GM21526 (cell line): ENCODE results near the gene ZDHHC16.
"Not testable (repeated sequence)": the region's sequence is repeated elsewhere in the genome, so short reads cannot be mapped to it uniquely, and the experiment has no call there.

Experiments used
- ATAC-seq: cut with Tn5 transposase; IDR thresholded peaks from one replicate; pipeline ENCODE4 v1.9.1; 2021; ENCODE audit warnings: moderate library complexity; ENCODE audit not compliant: unreplicated experiment, low FRiP score

The ZDHHC16 gene

DNA sequence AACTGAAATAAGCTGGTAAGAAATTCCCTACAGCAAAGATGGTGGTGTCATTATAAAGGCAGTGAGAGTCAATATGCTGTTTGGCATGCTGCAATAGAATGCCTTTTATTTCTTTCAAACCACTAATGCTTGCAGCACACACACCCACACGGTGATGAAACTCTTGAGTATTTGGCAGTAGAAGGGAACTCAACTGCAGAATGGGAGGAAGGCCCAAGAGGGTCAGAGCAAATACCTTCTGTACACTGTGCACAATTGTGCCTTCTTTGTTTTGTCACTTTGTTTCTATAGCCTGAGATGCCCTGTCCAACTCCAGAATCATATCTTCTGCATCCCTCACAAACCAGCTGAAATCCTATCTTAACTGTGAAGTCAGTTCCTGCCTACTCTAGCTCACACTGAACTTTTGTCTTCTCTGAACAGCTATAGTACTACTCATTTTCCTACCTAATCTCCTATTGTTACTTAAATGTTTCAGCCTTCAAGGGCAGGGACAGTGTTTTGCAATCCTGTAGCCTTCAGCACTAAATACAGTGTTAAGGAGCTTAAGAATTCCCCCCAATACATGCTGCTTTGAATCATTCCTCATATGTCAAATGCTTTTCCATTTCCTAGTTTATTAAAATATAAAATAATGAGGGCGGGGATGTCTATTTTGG is 30.1 kb downstream of the ZDHHC16 start:
- no peak for ATAC-seq

DNA sequence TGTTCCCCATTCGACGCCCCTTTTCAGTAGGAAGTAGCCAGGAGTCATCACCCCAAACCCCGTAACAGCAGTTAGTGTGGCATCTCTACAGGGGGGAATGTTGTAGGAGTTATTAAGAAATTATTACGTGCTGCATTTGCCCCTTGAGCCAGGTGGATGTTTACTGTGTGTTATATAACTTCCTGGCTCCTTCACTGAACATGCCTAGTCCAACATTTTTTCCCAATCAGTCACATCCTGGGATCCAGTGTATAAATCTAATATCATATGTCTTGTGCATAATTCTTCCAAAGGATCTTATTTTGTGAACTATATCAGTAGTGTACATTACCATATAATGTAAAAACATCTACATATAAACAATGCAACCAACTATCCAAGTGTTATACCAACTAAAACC is 33.4 kb downstream of the ZDHHC16 start:
- not testable (repeated sequence) for ATAC-seq

DNA sequence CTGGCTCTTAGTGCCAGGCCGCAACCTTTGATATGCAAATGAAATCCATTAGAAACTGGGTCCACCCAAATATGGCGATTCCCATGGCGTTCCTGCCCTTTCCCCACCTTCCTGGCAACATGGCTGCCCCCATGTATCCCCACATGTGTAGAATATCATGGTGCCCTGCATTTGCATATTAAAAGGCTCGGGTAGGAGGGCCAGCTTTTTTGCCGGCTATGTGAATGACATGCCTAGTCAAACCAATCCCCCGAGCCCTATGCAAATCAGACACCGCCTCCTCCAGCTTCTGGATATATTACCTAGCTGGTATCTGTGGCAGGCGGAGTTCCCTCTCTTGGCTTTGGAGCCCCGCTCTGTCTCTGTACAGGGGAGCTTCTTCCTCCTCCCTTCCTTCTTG is 34.0 kb downstream of the ZDHHC16 start:
- ATAC-seq, result no peak

DNA sequence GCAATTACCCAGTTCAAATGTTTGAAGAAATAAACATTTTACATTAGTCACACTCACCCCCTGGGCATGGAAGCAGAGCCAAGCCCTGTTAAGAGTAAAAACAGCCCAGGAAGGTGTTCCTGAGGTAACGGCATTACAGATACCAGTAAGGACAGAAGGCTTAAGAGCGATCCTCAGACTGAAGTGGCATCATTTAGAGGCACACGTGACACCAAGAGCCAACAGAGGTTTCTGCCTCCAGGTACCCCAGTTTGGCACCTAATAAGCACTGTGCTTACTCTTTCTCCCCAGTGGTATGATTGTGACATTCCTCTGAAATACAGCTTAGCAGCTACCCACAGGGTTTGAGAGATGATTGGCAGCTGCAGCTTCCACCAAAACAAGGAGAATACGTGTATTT is 35.1 kb downstream of the ZDHHC16 start:
- ATAC-seq, result no peak

DNA sequence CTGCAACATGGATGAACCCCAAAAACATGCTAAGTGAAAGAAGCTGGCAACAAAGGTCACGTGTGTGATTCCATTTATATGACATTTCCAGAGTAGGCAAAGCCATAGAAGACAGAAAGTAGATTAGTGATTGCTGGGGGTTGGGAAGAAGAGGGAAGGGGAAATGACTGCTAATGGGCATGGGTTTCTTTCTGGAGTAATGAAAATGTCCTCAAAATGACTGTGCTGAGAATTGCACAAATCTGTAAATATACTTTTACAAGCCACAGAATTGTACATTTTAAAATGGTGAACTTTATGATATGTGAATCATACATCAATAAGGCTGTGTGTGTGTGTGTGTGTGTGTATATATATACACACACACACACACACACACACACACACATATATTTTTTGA is 36.4 kb downstream of the ZDHHC16 start:
- no peak for ATAC-seq

DNA sequence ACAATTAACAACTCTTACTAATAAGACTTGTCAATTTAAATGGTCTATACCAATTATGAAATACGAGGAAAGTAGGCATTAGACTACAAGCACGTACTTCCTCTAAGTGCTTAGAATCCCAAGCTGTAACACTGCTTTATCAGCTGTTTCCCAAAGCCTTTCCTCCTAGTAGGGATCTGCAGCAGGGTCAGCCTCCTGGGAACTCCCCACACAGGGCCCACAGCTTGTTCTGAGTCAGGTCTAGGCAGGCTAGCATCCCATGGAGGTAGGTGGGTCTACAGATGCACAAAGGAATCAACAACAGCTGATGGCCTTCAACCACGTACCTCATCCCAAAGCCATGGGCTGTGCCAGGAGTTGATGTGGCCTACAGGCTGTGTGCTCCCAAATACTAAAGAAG is 37.5 kb downstream of the ZDHHC16 start:
- ATAC-seq, result no peak

DNA sequence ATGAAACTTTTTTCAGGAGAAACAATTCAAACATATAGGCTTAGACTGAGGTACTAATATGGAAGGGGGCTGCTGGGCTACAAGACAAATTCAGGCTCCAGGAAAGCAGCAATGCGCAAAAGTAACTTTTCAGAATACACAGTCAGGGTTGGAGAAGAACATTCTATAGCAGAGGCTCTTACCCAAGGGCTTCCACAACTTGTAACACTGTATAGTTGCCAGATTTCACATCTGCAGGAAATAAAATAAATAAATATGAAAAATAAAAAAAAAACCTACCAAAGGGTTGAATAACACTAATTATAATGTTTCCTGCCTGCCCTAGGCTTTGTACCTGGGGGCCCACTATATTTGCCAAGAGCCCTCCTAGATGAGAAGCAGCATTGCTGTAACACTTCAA is 37.9 kb downstream of the ZDHHC16 start:
- ATAC-seq, result no peak

DNA sequence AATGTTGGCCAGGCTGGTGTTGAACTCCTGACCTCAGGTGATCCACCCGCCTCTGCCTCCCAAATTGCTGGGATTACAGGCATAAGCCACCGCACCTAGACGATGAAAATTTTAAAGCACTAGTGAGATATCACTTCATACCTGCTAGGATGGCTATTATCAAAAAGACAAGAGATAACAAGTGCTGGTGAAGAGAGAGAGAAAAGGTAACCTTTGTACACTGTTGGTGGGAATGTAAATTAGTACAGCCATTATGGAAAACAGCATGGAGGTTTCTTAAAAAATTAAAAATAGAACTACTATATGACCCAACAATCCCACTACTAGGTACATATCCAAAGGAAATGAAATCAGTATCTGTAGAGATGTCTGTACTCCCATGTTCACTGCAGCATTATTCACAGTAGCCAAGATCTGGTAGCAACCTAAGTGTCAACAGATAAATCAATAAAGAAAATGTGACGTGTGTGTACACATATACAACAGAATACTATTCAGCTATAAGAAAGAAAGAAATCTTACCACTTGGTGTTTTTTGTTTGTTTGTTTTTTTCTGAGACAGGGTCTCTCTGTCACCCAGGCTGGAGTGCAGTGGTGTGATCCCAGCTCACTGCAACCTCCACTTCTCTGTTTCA is 39.8 kb downstream of the ZDHHC16 start:
- ATAC-seq, result no peak

DNA sequence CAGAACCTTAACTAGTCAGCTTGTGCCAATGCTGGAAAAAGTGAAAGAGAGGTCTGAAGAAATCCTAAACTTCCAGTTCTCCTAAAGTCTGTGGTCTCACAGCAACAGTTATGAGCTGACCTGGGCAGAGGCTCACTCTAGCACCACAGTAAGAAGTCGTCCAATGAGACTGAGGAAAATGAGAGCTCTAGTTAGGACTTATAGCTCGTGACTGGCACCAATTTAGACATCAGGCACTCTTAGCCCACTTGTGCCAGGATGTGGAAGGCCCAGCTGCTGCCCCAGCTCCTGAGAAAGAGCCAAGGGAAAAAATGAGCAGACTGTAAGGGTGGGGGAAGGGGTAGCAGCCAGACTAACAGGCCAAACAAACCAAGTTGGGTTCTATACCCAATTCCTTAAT is 44.6 kb downstream of the ZDHHC16 start:
- ATAC-seq, result no peak

DNA sequence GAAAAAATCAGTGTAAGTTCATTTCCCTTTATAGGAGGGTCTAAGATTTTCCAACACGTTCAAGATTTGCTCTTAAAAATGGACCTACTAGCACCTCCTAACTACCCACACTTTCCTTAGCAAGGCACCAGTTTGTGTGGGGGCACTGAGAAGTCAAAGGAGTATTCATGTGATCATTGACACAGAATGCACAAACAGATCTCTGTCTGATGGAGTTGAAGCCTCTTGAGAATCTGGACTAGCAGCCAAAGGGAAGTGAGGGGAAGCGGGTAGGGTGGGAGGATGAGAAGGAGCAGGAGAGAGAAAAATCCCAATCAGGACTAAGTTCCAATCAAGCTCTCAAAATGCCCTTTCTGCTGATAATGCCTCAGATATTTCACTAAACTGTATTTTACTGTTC is 48.2 kb downstream of the ZDHHC16 start:
- ATAC-seq, result no peak

DNA sequence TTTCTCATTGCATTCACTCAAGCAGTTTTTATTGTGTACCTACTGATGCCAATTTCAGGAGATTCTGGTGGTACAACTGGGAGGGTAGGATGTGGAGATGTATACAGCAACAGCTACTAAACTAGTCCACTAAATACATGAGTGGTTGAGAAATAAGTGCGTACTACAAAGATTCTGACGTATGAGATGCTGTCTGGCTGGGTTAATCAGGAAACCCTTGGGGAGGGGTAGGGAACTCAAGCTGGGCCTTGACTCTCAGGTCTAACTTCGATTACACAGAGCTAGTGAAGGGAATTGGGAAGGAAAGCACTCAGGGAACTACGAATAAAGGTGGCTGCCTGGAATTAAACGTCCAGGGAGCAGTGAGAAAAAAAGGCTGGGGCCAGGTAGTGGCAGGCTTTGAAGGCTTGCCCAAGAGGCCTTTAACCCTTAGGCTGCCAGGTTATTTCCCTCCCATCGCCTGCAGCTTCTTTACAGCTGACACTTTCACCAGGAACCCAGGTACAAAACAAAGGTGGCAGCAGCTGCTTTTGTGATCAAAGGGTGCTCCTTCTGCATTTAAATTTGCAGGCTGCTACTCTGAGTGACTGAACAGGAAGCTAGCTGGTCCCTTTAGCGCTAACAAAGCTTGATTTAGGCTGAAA is 49.0 kb downstream of the ZDHHC16 start:
- ATAC-seq, result no peak

DNA sequence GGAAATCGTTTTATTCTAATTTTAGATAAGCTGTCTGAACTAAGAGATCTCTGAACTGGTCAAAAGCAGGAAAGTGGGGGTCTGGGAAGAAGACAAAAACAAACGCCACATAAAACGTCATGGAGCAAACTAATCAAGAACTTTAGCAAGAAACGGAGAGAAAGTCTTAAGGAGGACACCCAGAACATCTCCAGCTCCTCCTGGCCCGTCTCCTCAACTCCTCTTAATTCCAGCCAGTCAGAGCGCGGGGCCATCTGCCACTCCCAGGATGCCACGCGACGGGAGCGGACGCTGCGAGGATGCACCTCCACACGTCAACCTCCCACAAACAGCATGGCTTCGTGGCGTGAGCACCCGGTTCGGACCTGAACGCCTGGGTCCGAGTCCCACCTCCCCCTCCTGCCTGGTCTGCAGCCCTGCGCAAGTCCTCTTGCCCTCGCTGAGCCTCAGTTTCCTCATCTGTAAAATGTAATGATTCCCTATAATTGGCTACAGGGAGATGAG is 51.6 kb downstream of the ZDHHC16 start:
- no peak for ATAC-seq

DNA sequence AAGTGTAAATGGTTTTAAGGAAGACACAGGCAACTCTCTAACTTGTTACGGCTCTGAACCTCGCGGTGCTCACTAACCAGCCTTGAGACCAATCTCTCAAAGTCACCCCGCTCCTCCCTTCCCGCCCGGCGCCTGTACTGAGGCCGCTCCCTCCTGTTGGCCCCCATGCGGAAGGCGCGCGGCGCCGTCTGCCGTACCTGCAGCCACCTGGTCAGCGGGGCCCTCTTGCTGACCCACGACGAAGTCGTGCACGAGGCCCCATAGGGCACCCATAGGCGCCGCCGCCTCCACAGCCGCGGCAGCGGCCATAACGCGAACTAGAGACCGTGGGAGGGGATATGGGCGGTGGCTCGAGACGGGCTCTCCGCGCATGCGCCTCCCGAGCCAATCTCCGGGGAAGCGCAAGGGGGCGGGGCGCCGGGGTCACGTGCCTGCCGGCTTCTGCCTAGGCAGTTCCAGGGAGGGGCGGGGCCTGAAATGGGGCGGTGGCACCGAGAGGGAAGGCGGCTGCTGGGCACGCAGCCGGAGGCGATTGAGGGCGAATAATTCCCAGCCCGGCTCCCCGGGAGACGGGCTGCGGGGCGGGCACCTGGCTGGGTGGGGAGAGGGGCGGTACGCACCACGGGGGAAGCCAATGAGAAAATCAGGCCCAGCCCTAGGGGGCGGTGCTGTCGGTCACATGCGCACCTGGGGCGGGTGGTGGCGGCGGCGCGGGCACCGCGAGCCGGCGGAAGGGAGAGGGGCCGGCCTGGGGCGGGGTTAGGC is 52.3 kb downstream of the ZDHHC16 start, which contains the start of gene MMS19:
TSS of gene MMS19 (minus strand) at position 347 of the 765 bp plus-strand sequence. CDS start at position 309, 38 bp downstream.
- ATAC-seq, result peak; percentile 89

DNA sequence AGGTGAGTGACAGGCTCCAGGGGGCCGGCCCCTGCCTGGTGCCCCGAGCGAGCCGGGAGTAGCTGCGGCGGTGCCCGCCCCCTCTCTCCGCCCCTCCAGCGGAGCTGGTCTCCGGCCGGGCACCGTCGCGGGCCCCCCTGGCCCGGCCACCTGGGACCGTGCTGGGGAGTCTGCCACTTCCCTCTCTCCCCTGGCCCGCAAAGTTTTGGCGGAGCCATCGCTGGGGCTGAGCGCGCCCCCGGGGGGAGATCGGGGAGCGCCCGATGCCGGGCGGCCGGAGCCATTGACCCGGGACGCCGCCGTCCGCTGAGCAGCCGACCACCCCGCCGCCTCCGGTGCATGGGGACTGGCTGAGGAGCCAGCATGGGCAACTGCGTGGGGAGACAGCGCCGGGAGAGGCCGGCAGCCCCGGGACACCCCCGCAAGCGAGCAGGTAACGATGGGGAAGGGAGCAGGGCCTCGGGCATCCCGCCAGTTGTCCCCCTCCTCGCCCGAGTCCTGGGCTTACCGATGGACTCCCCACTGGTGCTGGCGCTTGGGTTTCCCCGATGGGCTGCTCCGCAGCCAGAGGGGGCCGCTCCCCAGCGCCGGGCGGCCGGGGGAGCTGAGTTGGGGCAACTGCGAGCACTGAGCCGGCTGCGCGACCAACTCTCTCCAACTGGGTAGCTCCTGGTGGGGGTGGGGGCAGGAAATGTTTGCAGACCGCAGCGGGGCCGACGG is 53.0 kb downstream of the ZDHHC16 start, which contains the start of gene UBTD1:
TSS of gene UBTD1 (plus strand) at position 84 of the 720 bp plus-strand sequence. CDS start at position 364, 280 bp downstream.
- no peak for ATAC-seq

DNA sequence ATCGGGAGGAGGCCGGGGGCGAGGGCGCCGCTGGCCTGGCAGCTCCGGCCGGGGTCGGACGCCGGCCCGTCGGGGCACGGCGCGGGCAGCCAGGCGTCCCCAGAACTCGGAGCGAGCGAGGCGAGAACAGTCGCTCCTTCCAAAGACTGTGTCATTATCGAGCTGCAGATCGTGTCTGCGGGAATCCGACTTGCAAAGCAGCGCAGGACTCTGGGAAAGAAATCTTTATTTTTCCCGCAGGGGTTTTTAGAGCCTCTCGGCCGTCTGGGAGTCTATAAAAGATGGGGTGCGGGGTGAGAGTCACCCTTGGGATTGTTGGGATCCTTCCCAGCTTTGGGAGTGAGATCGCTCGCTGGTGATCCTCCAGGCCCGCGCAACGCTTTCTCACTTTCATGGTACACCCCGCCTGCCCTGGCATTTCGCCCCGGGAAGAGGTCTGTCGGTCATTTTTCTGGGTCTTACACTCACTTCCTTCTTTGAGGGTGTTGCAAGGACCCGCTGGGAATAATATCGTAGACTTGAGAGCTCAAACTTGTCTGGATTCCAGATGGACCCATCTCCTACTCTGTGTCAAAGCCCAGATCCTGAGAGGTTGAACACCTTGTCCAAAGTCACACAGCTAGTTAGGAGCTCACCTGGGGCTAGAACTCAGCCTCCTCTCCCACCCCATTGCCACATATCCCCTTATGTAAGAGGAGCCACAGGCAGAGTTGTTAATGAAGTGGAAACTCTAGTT is 53.8 kb downstream of the ZDHHC16 start:
- ATAC-seq, result no peak

DNA sequence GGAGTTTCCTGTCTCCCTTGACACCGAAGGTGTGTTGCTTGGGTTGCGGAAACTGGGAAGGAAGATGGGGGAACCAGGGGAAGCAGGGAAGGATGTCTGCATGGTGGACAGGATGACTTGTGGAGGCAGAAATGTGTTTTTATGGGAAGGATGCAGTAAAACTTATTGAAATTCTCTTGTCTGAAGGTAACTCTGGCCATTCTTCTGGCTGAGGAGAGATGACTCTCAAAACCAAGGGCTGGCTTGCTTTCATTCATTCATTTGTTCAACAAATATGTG is 54.3 kb downstream of the ZDHHC16 start:
- ATAC-seq, result no peak

DNA sequence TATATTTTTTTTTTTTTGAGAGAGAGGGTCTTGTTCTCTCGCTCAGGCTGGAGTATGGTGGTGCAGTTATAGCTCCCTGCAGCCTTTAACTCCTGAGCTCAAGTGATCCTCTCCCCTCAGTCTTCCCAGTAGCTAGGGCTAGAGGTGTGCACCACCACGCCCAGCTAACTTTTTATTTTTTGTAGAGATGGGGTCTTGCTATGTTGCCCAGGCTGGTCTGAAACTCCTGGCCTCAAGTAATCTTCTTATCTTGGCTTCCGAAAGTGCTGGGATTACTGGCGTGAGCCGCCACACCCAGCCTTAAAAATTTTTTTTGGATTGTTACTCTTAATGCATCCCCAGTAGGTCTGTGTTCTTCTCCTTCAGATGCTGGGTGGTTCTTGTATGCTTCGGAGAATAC is 56.9 kb downstream of the ZDHHC16 start:
- ATAC-seq, result no peak

DNA sequence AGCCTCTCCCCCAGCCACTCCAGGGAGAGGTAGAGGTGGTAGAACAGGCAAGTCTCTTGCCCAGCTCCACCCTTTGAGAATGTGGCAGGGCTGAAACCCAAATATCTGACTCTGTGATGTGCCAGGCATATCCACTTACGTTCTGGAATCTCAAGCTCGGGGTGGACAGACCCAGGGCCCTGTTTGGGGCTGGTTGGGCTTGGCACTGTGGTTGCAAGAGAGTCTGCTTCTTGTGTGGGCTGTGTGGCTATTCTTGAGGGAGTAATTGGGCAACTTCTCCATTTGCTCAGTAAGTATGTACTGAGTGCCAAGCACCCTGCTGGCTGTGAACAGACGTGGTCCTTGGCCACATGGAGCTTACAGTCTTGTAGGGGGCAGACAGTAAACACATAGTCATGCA is 57.4 kb downstream of the ZDHHC16 start:
- no peak for ATAC-seq

DNA sequence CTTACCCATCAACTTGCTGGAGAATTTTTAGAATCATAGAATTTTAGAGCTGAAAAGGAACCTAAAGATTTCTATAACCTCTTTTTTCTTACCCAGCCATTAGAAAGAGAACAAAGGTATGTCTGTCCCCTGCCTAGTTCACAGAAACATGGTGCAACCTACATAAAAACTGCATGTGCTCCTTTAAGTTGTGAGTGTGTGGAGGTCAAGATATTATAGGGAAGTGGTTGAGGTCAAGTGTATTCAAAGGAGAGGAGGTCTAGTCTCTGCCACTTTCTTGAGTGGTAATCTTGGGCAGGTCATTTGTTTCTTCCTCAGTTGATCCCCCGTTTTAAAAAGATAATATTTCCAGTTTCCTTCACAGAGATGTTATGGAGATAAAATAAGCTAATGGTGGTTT is 59.2 kb downstream of the ZDHHC16 start:
- no peak for ATAC-seq
